NCI-H2029 (cell line): ENCODE data around the gene OPCML.

Experiments used
- DNase-seq: peaks from one replicate; lab custom pipeline; 2025; lab: John Stamatoyannopoulos, UW

OPCML gene

GRCh38 chr11:133175103-133175502 lies 357.2 kb downstream of the OPCML start:
- no peak for DNase-seq

- DNase-seq: no peak
These were observed 358.4 kb downstream of the OPCML start for GRCh38 chr11:133173810-133174412.

GRCh38 chr11:133172349-133172748 lies 360.0 kb downstream of the OPCML start:
- no peak for DNase-seq

GRCh38 chr11:133171374-133171773 lies 360.9 kb downstream of the OPCML start:
- DNase-seq: no peak

GRCh38 chr11:133168016-133168415 lies 364.3 kb downstream of the OPCML start:
- DNase-seq: no peak

GRCh38 chr11:133166662-133167061 lies 365.6 kb downstream of the OPCML start:
- DNase-seq: no peak

GRCh38 chr11:133164986-133165385 lies 367.3 kb downstream of the OPCML start:
- no peak for DNase-seq

GRCh38 chr11:133163463-133164419 lies 368.6 kb downstream of the OPCML start:
- DNase-seq: no peak

GRCh38 chr11:133162227-133162626 lies 370.1 kb downstream of the OPCML start:
- no peak for DNase-seq

- no peak for DNase-seq
These were observed 371.5 kb downstream of the OPCML start for GRCh38 chr11:133160754-133161153.

- no peak for DNase-seq
These were observed 375.1 kb downstream of the OPCML start for GRCh38 chr11:133156986-133157745.

GRCh38 chr11:133154781-133155180 lies 377.5 kb downstream of the OPCML start:
- DNase-seq: no peak

- no peak for DNase-seq
These were observed 378.2 kb downstream of the OPCML start for GRCh38 chr11:133154076-133154475.

- no peak for DNase-seq
These were observed 379.3 kb downstream of the OPCML start for GRCh38 chr11:133153031-133153430.

- DNase-seq: no peak
These were observed 382.6 kb downstream of the OPCML start for GRCh38 chr11:133149698-133150097.

- no peak for DNase-seq
These were observed 384.7 kb downstream of the OPCML start for GRCh38 chr11:133147625-133148024.

- no peak for DNase-seq
These were observed 385.5 kb downstream of the OPCML start for GRCh38 chr11:133146697-133147306.

- no peak for DNase-seq
These were observed 394.4 kb downstream of the OPCML start for GRCh38 chr11:133137939-133138338.

- no peak for DNase-seq
These were observed 395.0 kb downstream of the OPCML start for GRCh38 chr11:133137270-133137669.

GRCh38 chr11:133136376-133136775 lies 395.9 kb downstream of the OPCML start:
- no peak for DNase-seq

- peak; percentile 4 for DNase-seq
These were observed 397.8 kb downstream of the OPCML start for GRCh38 chr11:133134314-133135173.
